ENCODE results near the gene P3H2.
"Not testable (repeated sequence)": the region's sequence is repeated elsewhere in the genome, so short reads cannot be mapped to it uniquely, and the experiment has no call there.

P3H2 gene

DNA sequence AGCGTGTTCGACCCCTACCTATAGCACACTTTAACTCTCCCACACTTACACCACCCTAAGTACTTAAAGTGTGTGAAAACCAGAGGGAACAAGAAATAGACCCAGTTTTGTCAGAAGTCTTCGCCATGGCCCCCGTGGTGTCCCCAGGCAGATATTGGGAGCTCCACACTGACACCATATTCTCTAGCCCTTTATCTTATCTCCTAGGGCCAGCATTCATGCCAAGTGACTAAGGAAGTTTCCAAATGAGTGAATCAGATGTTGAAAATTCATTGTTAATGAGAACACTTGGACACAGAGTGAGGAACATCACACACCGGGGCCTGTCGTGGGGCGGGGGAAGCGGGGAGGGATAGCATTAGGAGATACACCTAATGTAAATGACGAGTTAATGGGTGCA lies 31.8 kb downstream of the P3H2 start:
- in situ Hi-C loops (cut with MboI; ENCODE audit: low sequenced_read_pairs): no loop called here

- in situ Hi-C loops (cut with MboI; ENCODE audit: low sequenced_read_pairs): no loop called here
Measured at GRCh38 chr3:190086191-190086590, 34.5 kb downstream of the P3H2 start.

- in situ Hi-C loops (cut with MboI; ENCODE audit: low sequenced_read_pairs): no loop called here
Measured at GRCh38 chr3:190084983-190085382, 35.7 kb downstream of the P3H2 start.

DNA sequence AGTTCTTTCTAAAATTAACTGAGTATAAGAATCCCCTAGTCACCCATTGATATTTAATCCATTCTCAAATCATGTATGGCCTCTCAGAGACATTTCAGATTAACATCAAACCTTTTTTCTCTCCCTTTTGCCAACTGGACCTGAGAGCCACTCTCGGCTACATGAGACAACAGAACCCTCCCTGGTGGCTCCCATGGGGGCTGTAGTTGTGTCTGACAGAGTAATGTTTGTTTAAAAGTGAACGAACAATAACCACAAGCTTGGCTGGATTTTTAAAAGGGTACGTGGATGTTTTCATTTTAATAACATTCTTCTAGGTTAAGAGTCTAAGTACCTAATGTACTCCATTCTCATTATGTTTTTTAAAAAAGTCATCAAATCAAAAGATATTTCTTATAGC lies 37.1 kb downstream of the P3H2 start:
- in situ Hi-C loops (cut with MboI; ENCODE audit: low sequenced_read_pairs): no loop called here

GRCh38 chr3:190081389-190081788 lies 39.3 kb downstream of the P3H2 start:
- in situ Hi-C loops (cut with MboI; ENCODE audit: low sequenced_read_pairs): no loop called here

GRCh38 chr3:190079173-190079572 lies 41.5 kb downstream of the P3H2 start:
- in situ Hi-C loops (cut with MboI; ENCODE audit: low sequenced_read_pairs): not testable (repeated sequence)

GRCh38 chr3:190077395-190078045 lies 43.2 kb downstream of the P3H2 start:
- in situ Hi-C loops (cut with MboI; ENCODE audit: low sequenced_read_pairs): no loop called here

- in situ Hi-C loops (cut with MboI; ENCODE audit: low sequenced_read_pairs): no loop called here
Measured at GRCh38 chr3:190076601-190077394, 43.9 kb downstream of the P3H2 start.

DNA sequence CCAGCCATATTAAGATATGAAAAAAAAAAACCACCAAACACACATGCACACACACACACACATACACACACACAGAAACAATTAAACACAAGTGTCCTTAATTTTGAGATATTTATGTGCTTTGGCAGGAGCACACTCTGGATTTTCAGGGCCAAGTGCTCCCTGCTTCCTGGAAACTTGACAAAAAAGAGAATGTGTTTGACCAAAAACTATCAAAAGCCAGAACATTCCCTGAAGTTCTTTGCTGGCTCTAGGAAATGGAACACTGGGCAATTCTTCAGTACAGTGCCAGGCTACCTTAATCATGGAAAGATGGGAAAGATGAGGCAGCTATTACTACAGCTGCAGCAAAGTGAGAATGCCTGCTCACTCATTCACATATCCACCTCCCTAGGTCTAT lies 44.6 kb downstream of the P3H2 start:
- in situ Hi-C loops (cut with MboI; ENCODE audit: low sequenced_read_pairs): no loop called here

DNA sequence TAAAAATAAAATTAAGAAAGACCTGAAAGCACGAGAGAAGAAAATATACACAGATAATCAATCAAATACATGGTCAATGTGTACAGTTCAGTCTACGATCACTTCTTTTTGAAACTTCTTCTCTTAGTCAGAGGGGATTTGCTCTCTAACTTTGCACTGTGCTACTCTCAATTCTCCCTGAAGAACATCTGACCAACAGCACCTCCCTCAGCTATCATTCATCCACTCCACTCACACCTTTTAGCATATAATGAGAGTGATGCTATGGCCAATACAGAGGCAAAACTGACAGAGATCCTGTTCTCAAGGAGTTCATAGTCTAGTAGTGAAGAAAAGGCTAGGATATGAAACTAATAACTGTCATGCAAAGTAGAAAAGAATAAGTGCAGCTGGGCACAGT lies 45.9 kb downstream of the P3H2 start:
- in situ Hi-C loops (cut with MboI; ENCODE audit: low sequenced_read_pairs): no loop called here

DNA sequence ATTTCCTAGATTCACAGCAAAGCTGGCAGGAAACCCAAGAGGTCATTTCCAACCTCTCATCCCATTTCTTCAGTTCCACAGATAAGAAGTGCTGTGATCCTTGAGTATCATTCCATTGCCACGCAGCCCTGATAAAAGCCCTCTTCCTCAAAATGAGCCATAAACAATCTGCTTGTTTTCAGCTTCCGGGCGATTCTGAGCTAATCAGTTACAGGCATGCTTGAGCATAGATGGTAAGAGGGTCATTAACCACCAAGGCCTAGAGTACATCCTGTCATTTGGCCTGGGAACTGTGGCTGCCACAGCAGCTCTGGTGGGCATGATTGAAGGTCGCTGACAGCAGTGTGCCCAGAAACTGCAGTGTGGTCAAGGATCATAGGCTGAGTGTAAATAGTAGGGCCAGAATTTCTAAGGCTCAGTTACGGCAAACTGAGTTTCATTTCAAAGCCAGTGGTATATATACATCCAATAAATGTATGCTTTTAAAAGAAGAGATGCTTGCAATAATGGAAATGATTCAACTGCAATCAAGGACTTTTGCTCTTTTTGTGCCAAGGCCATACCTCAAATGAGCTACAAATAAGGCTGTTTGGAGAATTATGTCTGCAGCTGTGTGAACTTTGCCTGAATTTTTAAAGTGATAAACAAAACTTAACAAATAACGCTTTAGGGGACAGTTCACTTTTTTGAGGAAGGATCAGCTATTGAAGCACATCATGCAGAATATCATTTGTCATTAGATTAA lies 47.3 kb downstream of the P3H2 start:
- in situ Hi-C loops (cut with MboI; ENCODE audit: low sequenced_read_pairs): no loop called here

DNA sequence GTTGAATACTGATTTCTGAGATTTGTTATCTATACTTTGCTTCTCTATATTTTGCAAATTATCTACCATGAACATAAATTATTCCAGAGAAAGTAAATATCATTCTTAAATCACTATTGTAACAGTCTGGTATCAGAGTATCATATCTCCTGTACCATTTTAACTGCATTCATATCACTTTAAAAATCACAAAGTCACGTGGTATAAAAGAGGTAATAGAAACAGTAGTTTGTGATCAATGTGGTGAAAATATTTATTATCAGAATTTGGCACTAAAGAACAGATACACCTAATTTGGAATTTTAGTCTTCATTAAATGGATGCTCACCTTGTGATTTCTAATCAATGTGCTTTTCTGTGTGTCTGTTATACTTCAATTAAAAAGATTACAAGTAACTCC lies 47.8 kb downstream of the P3H2 start:
- in situ Hi-C loops (cut with MboI; ENCODE audit: low sequenced_read_pairs): no loop called here

DNA sequence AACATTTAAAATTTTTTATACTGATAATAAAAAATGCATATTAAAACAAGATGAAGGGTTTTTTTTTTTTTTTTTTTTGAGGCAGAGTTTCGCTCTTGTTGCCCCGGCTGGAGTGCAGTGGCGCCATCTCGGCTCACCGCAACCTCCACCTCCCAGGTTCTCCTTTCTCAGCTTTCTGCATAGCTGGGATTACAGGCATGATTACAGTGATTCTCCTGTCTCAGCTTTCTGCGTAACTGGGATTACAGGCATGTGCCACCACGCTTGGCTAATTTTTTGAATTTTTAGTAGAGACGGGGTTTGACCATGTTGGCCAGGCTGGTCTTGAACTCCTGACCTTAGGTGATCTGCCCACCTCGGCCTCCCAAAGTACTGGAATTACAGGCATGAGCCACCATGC lies 48.8 kb downstream of the P3H2 start:
- in situ Hi-C loops (cut with MboI; ENCODE audit: low sequenced_read_pairs): not testable (repeated sequence)

DNA sequence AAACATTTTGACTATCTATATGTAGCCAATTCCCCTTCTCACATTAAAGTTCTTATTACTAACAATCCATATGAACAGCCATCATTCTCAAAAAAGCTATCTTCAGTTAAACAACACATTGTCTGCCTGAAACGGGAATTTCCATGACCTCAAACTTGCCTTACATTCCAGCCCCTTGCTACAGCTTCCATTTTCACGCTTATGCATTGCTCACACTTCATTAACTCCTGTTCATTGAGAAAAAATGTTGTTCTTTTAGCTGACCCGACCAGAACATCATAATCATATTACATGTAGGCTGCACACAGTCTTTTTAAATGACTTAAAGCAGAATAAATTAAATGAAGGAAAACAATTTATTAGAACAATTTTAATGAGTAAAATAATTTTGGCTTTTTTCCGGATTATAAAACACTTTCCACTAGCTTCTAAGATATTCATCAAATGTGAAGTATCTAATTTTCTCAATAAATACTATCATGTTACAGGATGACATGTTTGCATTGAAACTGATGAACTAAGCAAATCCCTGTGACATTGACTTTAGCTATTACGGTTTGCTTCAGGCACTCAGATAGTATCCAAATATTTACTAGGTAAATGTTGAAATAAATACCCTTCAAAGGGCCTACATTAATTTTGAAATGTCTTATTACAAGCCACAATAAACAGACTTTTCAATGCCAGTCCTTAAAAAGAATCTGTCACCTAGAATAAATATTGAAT lies 49.9 kb downstream of the P3H2 start:
- in situ Hi-C loops (cut with MboI; ENCODE audit: low sequenced_read_pairs): no loop called here

DNA sequence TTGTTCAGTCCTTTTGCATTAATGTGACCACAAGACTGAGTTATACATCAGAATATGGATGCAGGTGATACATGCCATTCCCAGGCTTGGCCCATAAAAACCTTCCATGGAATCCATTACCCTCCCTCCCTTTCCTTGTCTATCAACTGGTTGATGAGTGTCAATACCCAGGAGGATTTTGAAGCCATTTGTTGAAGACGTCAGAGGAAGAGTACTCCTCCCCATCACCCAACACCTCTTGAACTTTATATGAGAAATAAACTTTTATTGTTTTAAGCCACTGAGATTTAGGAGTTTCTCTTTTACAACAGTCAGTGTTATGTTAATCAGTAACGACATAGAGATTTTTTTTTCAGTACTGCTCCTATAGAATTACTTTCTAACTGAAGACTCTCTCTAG lies 55.5 kb downstream of the P3H2 start:
- in situ Hi-C loops (cut with MboI; ENCODE audit: low sequenced_read_pairs): no loop called here

GRCh38 chr3:190064659-190065058 lies 56.0 kb downstream of the P3H2 start:
- in situ Hi-C loops (cut with MboI; ENCODE audit: low sequenced_read_pairs): no loop called here

DNA sequence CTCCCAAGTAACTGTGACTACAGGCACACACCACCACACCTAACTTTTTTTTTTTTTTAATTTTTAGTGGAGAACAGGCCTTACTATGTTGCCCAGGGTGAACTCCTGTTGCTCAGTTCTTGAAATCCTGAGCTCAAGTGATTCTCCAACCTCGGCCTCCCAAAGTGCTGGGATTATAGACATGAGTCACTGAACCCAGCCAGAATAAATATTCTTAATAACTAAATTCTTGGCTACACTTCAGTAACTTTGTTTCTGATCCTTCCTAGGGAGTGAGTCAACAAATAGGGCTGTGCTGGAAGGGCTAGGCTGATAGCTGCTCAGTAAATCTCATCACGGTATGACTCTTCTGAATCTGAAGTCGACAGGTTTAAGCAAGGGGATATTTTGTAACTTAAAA lies 56.6 kb downstream of the P3H2 start:
- in situ Hi-C loops (cut with MboI; ENCODE audit: low sequenced_read_pairs): no loop called here

GRCh38 chr3:190063490-190063889 lies 57.2 kb downstream of the P3H2 start:
- in situ Hi-C loops (cut with MboI; ENCODE audit: low sequenced_read_pairs): no loop called here

GRCh38 chr3:190060192-190060775 lies 60.4 kb downstream of the P3H2 start:
- in situ Hi-C loops (cut with MboI; ENCODE audit: low sequenced_read_pairs): no loop called here

DNA sequence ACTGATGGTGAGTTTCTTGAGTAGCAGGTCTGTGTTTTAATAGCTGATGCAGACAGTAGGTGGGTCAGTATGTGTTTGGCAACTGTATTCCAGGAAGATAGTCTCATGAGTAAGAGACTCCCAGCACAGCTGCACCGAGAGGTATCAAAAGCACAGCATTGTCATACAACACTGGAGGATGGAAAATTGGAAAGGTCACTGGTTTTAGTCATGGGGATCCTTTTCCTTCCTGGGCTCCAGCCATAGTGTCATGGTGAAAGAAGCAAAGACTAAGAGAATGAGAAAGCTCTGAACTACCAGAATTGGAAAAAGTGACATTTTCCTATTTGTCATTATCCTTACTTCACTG lies 61.5 kb downstream of the P3H2 start:
- in situ Hi-C loops (cut with MboI; ENCODE audit: low sequenced_read_pairs): no loop called here
